ENCODE results near the gene UMODL1. TPM values are rescaled to one million over a fixed set of nuclear protein-coding genes. Genes with fewer than 3 reads are reported as not detected.

The UMODL1 gene
- total RNA-seq, 1 experiment from 2014 or later, result 0.18 TPM

- intact Hi-C loops (cut with micrococcal nuclease; ENCODE audit: unreplicated experiment), result no loop called here
- POLR2A ChIA-PET, result interaction anchor here (0.6 kb wide), 1 partner anchor 54 kb away, joined by 4 read pairs; no protein-coding TSS in a partner anchor
These were observed 45.6 kb upstream of the UMODL1 start for GRCh38 chr21:42025376-42026081.

GRCh38 chr21:42026082-42026435 lies 45.1 kb upstream of the UMODL1 start:
- in situ Hi-C loops (cut with HindIII; ENCODE audit: low pct_unique_long_range_greater_than_20kb, low sequenced_read_pairs), result no loop called here
- CTCF ChIA-PET, result no interaction called here
- Histone ChIP-seq H3K9me3 (ENCODE audit: control insufficient read depth, insufficient read depth, low read depth, low read length) (no peaks in the 10 kb centered on the region), H3K36me3 (ENCODE audit: control insufficient read depth, insufficient read depth, low read length) (no peaks in the 10 kb centered on the region), H3K4me3 (ENCODE audit: low read depth in 2 of 2, low read length in 2 of 2) (no peak overlapping the region), H3K27ac (ENCODE audit: low read length) (no peak overlapping the region), H3K27me3 (ENCODE audit: control insufficient read depth, insufficient read depth, low read length) (no peaks in the 10 kb centered on the region), H3K4me1 (ENCODE audit: control insufficient read depth, insufficient read depth, low read length) (no peaks in the 10 kb centered on the region)
- TF ChIP-seq POLR2AphosphoS5 (IDR thresholded peaks at IDR 0.05; ENCODE audit: low read depth, low read length) (no peak), TCF7L2 (IDR thresholded peaks at IDR 0.05; ENCODE audit: low read depth, low read length) (no peak), CTCF (IDR thresholded peaks at IDR 0.05) (no peak), SIN3A (IDR thresholded peaks at IDR 0.05; ENCODE audit: borderline replicate concordance, insufficient read depth, low read depth, low read length) (no peak), REST (IDR thresholded peaks at IDR 0.05; ENCODE audit: insufficient read depth in 1 of 2, low read depth in 2 of 2, low read length in 1 of 2) (no peak)
- no peak for ATAC-seq
- BruUV-seq (replicated peaks), result no TSS peak
- intact Hi-C loops (cut with micrococcal nuclease; ENCODE audit: unreplicated experiment), result no loop called here
- POLR2A ChIA-PET, result interaction anchor here (0.6 kb wide), 1 partner anchor 55 kb away, joined by 4 read pairs; no protein-coding TSS in a partner anchor
- no peak for DNase-seq (ENCODE audit: low read depth, low spot score)

More at GRCh38 chr21:42025376-42026081, 45.6 kb upstream of the UMODL1 start:
- TF ChIP-seq POLR2AphosphoS5 (IDR thresholded peaks at IDR 0.05; ENCODE audit: low read depth, low read length) (no peak), SIN3A (IDR thresholded peaks at IDR 0.05; ENCODE audit: borderline replicate concordance, insufficient read depth, low read depth, low read length) (no peak), REST (IDR thresholded peaks at IDR 0.05; ENCODE audit: insufficient read depth in 1 of 2, low read depth in 2 of 2, low read length in 1 of 2) (no peak), CTCF (IDR thresholded peaks at IDR 0.05) (no peak)
- CTCF ChIA-PET, result no interaction called here
- Histone ChIP-seq H3K36me3 (ENCODE audit: control insufficient read depth, insufficient read depth, low read length) (no peaks in the 10 kb centered on the region), H3K4me3 (ENCODE audit: low read depth in 2 of 2, low read length in 2 of 2) (no peak overlapping the region), H3K27me3 (ENCODE audit: control insufficient read depth, insufficient read depth, low read length) (no peaks in the 10 kb centered on the region), H3K9me3 (ENCODE audit: control insufficient read depth, insufficient read depth, low read depth, low read length) (no peaks in the 10 kb centered on the region), H3K27ac (ENCODE audit: low read length) (no peak overlapping the region), H3K4me1 (ENCODE audit: control insufficient read depth, insufficient read depth, low read length) (no peaks in the 10 kb centered on the region)
- ATAC-seq, result no peak
- no peak for DNase-seq (ENCODE audit: low read depth, low spot score)
- no TSS peak for BruUV-seq (replicated peaks)
- in situ Hi-C loops (cut with HindIII; ENCODE audit: low pct_unique_long_range_greater_than_20kb, low sequenced_read_pairs), result no loop called here
